Stimulated activated CD8-positive, alpha-beta memory T cell treated with anti-CD3 and anti-CD28 coated beads, Interleukin-15, amount 100 ng/mL, for 4 hours (primary cell): Measurements from ENCODE around the gene ARHGEF2.

Source experiments
- DNase-seq, 2 donors: peaks; one replicate each; pipeline ENCODE4 v3.0.0-alpha.2; 2020; ENCODE audit warnings: low read depth in 2 of 2

ARHGEF2 gene

GRCh38 chr1:155978325-155978972 lies at the start of gene ARHGEF2:
Gene ARHGEF2, minus strand, starts transcription at chr1:155978547. Its CDS starts 120 bp downstream, at chr1:155978427.
- peak; percentile 71 to 77 for DNase-seq

- DNase-seq: no peak
These were observed 48.2 kb upstream of the ARHGEF2 start for GRCh38 chr1:156026588-156026987.

- no peak for DNase-seq
These were observed 47.5 kb upstream of the ARHGEF2 start for GRCh38 chr1:156025876-156026275.

- no peak for DNase-seq
These were observed 46.5 kb upstream of the ARHGEF2 start for GRCh38 chr1:156024801-156025200.

- DNase-seq: no peak
These were observed 43.6 kb upstream of the ARHGEF2 start for GRCh38 chr1:156021954-156022353.

- DNase-seq: no peak
These were observed 42.7 kb upstream of the ARHGEF2 start for GRCh38 chr1:156021093-156021428.

- DNase-seq: peak; percentile 55 to 76
These were observed 42.1 kb upstream of the ARHGEF2 start, which contains the start of gene SSR2 for GRCh38 chr1:156020293-156021092. Gene SSR2, minus strand, starts transcription at chr1:156020951. Its CDS starts 784 bp downstream, at chr1:156020167.

- no peak for DNase-seq
These were observed 41.6 kb upstream of the ARHGEF2 start for GRCh38 chr1:156019946-156020292.

- DNase-seq: no peak
These were observed 36.5 kb upstream of the ARHGEF2 start for GRCh38 chr1:156014829-156015228.

- DNase-seq: no peak
These were observed 33.9 kb upstream of the ARHGEF2 start for GRCh38 chr1:156012051-156012817.

- DNase-seq: no peak
These were observed 31.1 kb upstream of the ARHGEF2 start for GRCh38 chr1:156009404-156009803.

GRCh38 chr1:156006666-156007376 lies 28.5 kb upstream of the ARHGEF2 start:
- DNase-seq: no peak

- DNase-seq: no peak
These were observed 26.7 kb upstream of the ARHGEF2 start for GRCh38 chr1:156004843-156005584.

- DNase-seq: no peak
These were observed 25.5 kb upstream of the ARHGEF2 start for GRCh38 chr1:156003923-156004188.

GRCh38 chr1:156002188-156002911 lies 24.0 kb upstream of the ARHGEF2 start:
- DNase-seq: no peak

GRCh38 chr1:156001662-156002171 lies 23.4 kb upstream of the ARHGEF2 start:
- DNase-seq: no peak

GRCh38 chr1:156001021-156001661 lies 22.8 kb upstream of the ARHGEF2 start:
- DNase-seq: no peak

- no peak for DNase-seq
These were observed 21.6 kb upstream of the ARHGEF2 start for GRCh38 chr1:155999964-156000363.

- no peak for DNase-seq
These were observed 17.8 kb upstream of the ARHGEF2 start for GRCh38 chr1:155996166-155996565.

GRCh38 chr1:155993595-155993994 lies 15.2 kb upstream of the ARHGEF2 start:
- DNase-seq: no peak
